Epithelial cell of esophagus (primary cell): ENCODE measurements around the gene ERC2.

Source experiments
- DNase-seq: peaks from one replicate; pipeline ENCODE4 v3.0.0; 2010; ENCODE audit warnings: low read depth
- H3K4me3 ChIP-seq: 2 replicates; pipeline ENCODE4 v1.5.1; 2011; ENCODE audit warnings: mild to moderate bottlenecking, low read length, control low read depth
- CTCF ChIP-seq: IDR thresholded peaks from 2 replicates; pipeline ENCODE4 v1.5.1; 2011; ENCODE audit warnings: low read depth, mild to moderate bottlenecking, low read length, control low read depth, inconsistent platforms; ENCODE audit not compliant: insufficient read depth; ENCODE audit errors: missing control alignments

ERC2 gene

DNA sequence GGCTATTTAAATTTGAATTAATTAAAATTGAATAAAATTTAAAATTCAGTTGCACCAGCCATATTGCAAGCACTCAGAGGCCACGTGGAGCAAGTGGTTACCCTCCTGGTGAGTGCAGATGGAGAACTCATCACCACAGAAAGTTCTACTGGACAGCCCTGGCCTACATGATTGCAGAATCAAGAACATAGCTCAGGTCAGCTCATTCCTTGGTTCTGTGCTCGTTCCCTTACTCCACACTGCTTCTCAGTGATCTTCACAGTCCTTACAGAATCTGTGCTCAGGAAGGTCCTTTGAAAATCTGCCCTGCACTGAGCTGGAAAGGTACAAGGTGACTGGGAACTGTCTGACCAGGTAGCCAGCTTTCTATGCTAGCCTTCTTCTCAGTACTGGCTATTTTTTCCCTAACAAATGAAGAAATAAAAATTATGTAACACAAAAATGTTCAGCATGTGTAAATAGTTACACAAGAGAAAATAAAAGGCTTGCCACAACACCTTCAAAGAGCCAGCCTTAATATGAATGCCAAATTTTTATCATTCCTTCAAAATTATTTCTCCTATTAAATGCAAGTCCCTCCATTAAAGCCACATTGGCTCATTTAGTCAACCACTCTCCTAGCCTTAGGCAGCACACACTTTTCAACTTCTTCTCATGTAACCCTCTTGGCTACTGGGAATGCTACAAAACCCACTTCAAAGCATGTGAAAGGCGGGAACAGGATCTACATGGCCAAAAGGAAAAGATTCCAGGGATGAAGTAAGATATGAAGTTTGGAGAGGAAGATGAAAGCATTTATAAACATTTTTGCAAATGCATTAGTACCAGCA lies 654.8 kb downstream of the ERC2 start:
- DNase-seq = no peak
- H3K4me3 ChIP-seq = no peak overlapping the region
- no peak for TF ChIP-seq CTCF

GRCh38 chr3:55812394-55813013 lies 655.8 kb downstream of the ERC2 start:
- TF ChIP-seq CTCF = no peak
- no peak for DNase-seq
- no peak overlapping the region for H3K4me3 ChIP-seq

DNA sequence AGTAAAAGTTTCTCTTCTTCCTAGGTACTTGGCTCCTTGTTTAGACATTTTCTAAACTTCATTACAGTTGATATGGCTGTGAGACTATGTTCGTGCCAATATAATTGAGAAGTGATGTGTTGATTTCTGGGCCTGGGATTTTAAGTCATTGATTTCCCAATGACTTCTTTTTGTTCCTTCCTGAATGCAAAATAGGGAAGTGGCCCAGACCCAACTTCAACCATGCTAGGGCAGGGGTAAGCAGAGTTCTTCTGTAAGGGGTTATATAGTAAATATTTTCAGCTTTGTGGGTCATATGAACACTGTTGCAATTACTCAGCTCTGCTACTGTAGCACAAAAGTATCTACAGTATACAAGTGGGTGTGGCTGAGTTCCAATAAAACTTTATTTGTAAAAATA lies 661.1 kb downstream of the ERC2 start:
- H3K4me3 ChIP-seq = no peak overlapping the region
- DNase-seq = no peak
- no peak for TF ChIP-seq CTCF

- DNase-seq = no peak
- H3K4me3 ChIP-seq = no peak overlapping the region
- no peak for TF ChIP-seq CTCF
These were observed 663.1 kb downstream of the ERC2 start for GRCh38 chr3:55805169-55805568.

DNA sequence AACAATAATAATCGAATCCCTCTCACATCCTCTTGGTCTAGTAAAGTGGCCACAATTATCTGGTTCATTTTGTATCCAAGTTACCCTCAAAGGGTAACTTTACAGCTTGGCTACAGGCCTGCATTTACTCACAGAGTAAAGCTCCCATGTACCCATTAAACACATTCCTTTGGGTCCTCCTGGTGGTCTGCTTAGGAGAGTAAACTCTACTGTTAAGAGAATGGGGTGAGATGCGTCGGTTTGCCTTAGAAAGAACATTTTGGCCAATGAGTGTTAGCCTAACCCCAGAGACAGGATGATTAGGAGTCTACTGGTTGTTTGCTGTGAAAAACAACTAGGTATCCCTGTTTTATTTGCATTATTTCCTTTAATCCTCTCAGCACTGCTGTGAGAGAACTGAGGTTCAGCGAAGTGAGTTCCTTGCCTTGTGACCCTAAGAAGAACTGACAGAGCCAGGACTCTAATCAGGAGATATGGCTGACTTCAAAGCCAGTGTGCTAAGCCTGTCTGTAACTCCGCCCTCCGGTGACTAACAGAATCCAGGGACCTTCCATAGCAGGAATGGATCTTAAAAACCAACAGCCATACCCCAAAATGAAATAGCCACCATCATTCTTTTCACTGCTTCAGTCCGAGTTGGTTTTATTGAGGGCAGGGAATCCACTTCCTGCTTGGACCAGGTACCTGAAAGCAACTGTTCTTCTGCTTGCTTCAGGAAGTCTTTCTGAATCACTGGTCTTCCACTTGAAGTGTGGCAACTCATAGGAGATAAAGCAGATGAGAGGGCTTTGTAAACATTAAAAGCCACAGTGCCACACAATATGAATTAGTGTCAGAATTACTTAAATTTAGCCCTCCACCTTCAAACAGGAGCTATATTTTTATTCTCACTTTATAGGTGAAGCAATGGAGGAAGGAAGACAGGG lies 663.8 kb downstream of the ERC2 start:
- DNase-seq = no peak
- TF ChIP-seq CTCF = no peak
- H3K4me3 ChIP-seq = no peak overlapping the region

DNA sequence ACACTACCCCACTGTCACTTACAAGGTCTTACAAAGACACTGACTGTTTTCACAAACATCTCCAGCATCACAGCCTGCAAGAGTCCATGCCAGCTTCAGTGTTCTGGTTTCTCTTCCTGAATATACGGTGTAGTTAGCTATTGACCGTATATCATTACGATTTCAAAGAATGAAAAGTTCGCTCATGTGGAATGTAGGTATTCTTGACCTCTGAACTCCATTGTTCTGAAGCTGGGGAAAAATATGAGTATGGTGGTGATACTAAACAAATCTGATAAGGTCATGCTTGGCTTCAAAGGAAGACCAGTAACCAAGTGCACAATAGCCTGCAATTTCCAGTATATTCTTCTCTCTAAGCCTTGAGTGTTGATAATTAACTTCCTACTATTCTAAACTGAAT lies 665.5 kb downstream of the ERC2 start:
- TF ChIP-seq CTCF = no peak
- no peak for DNase-seq
- no peak overlapping the region for H3K4me3 ChIP-seq
